CD4-positive, alpha-beta memory T cell (primary cell): ENCODE measurements around the gene SMS. TPM values are rescaled to one million over a fixed set of nuclear protein-coding genes. Genes with fewer than 3 reads are reported as not detected.

ENCODE experiments used
- CTCF ChIA-PET: fragments of 350-600 bp; sonication (Branson Sonifier 250); formaldehyde crosslinking; loops from one replicate; lab custom pipeline; 2021; ENCODE audit warnings: inconsistent platforms; ENCODE audit not compliant: partially characterized antibody; lab: Charles Lee
- POLR2A ChIA-PET: fragments of 350-600 bp; sonication (Branson Sonifier 250); formaldehyde crosslinking; loops from one replicate; lab custom pipeline; 2021; ENCODE audit not compliant: partially characterized antibody; lab: Charles Lee
- DNase-seq, 5 donors: peaks; one replicate each; pipeline versions ENCODE4 v3.0.0 to v3.0.0-alpha.2; 2020 to 2022; ENCODE audit warnings: mixed read lengths in 1 of 5
- H3K27ac ChIP-seq: one replicate; pipeline ENCODE4 v1.7.0; 2013; ENCODE audit warnings: low read depth, low read length
- H3K27me3 ChIP-seq: 2 replicates; pipeline ENCODE4 v1.7.0; 2013; ENCODE audit warnings: mild to moderate bottlenecking, low read length, moderate library complexity; ENCODE audit not compliant: insufficient read depth
- H3K36me3 ChIP-seq: 2 replicates; pipeline ENCODE4 v1.7.0; 2013; ENCODE audit warnings: mild to moderate bottlenecking, low read length, moderate library complexity; ENCODE audit not compliant: insufficient read depth
- H3K4me1 ChIP-seq: 2 replicates; pipeline ENCODE4 v1.7.0; 2013; ENCODE audit warnings: mild to moderate bottlenecking, low read length, moderate library complexity; ENCODE audit not compliant: insufficient read depth
- H3K4me3 ChIP-seq, 2 donors: one replicate each; pipeline ENCODE4 v1.7.0; 2013; ENCODE audit warnings: low read length in 2 of 2, mild to moderate bottlenecking in 1 of 2
- H3K9me3 ChIP-seq, 2 donors: one replicate each; pipeline ENCODE4 v1.7.0; 2013; ENCODE audit warnings: low read length in 2 of 2, control low read depth in 1 of 2; ENCODE audit not compliant: control insufficient read depth in 1 of 2
- H3K27ac Mint-ChIP-seq, 7 donors: one replicate each; pipeline ENCODE4 v1.8.0; 2020 to 2021; ENCODE audit warnings: mixed read lengths in 7 of 7, mild to moderate bottlenecking in 6 of 7, inconsistent platforms in 3 of 7, moderate library complexity in 3 of 7
- H3K27me3 Mint-ChIP-seq, 2 donors: one replicate each; pipeline ENCODE4 v1.8.0; 2020 to 2021; ENCODE audit warnings: mixed read lengths in 2 of 2
- H3K36me3 Mint-ChIP-seq, 2 donors: one replicate each; pipeline ENCODE4 v1.8.0; 2020 to 2021; ENCODE audit warnings: mixed read lengths in 2 of 2, inconsistent platforms in 1 of 2, mild to moderate bottlenecking in 1 of 2
- H3K4me1 Mint-ChIP-seq, 4 donors: one replicate each; pipeline ENCODE4 v1.8.0; 2020 to 2021; ENCODE audit warnings: mixed read lengths in 4 of 4, mild to moderate bottlenecking in 1 of 4
- H3K4me3 Mint-ChIP-seq, 8 donors: one replicate each; pipeline ENCODE4 v1.8.0; 2020 to 2021; ENCODE audit warnings: mixed read lengths in 8 of 8, mild to moderate bottlenecking in 7 of 8, moderate library complexity in 6 of 8, inconsistent platforms in 3 of 8
- H3K9me3 Mint-ChIP-seq, 8 donors: one replicate each; pipeline ENCODE4 v1.8.0; 2020 to 2021; ENCODE audit warnings: mixed read lengths in 8 of 8, mild to moderate bottlenecking in 5 of 8, inconsistent platforms in 3 of 8, moderate library complexity in 1 of 8
- intact Hi-C: fragments of 100-400 bp; cut with micrococcal nuclease; formaldehyde crosslinking; loops from one replicate; pipeline ENCODE4 v1.15.1; 2023
- polyA plus RNA-seq, 2 donors: library from polyadenylated mRNA; unstranded; fragments of 300-500 nt; fragmentation: Illumina TruSeq; gene quantifications; one replicate each; pipeline ENCODE4 v1.2.3, GENCODE V29; 2021
- total RNA-seq, 2 experiments: library from RNA; stranded (reverse); gene quantifications; one replicate each; pipeline ENCODE4 v1.2.3, GENCODE V29; 2021

SMS gene
- total and polyA plus RNA-seq, 4 experiments from 2014 or later, result 28.0 to 74.7 (median 39.8) TPM

DNA sequence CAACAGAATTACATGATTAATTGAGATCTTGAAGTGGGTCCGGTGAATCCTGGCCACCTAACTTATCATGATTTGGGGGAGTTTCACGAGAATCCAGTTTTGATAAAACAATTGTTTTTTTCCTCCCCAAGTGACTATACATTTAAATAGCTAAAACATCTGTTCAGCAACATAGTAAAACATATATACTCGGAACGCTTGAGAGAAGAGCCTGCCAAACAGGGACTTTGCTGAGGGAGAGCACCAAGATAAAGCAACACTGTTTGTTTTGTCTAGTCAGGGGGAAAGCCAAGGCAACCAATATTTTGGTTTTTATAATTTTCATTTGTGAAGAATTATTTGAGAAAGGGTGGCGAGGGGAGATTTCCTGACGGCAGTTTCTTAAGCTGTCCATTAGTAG lies 92.0 kb downstream of the SMS start:
- Histone ChIP-seq H3K36me3 (no peaks in the 10 kb centered on the region), H3K4me3 (no peak overlapping the region), H3K4me1 (no peaks in the 10 kb centered on the region), H3K27ac (no peak overlapping the region), H3K27me3 (no peaks in the 10 kb centered on the region), H3K9me3 (no peaks in the 10 kb centered on the region)
- Mint-ChIP-seq H3K27me3 (peaks cover 0 to 3% of the 10 kb centered on the region in 2 donors), H3K4me3 (peak overlapping the region in 4 of 8 donors; percentile 13 to 66 (median 52)), H3K9me3 (peaks cover 0 to 2% (median 0%) of the 10 kb centered on the region in 8 donors), H3K27ac (peak overlapping the region in 2 of 7 donors; percentile 11 to 47), H3K36me3 (no peaks in the 10 kb centered on the region), H3K4me1 (peaks cover 0 to 3% (median under 1%) of the 10 kb centered on the region in 4 donors)
- ChIA-PET CTCF (no interaction called here), POLR2A (no interaction called here)
- intact Hi-C loops, result no loop called here
- DNase-seq, result no peak

DNA sequence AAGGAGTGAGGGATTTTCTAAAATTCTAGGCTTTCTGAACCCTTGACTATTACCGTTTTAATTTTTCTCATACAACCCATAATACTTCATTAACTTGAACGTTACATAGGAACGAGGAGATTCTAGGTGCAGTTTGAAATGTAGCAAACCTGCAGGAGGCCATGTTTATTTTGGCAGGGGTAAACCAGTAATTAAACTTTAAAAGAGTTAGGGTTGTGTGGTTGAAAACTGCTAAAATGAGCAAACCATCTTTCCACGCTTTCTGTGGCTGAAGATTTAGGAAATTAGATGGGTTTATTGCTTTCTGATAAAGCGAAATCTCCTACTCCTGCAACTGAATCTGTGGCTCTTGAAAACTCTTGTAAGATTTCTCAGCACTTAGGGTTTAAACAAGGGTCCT lies 93.3 kb downstream of the SMS start:
- intact Hi-C loops, result no loop called here

DNA sequence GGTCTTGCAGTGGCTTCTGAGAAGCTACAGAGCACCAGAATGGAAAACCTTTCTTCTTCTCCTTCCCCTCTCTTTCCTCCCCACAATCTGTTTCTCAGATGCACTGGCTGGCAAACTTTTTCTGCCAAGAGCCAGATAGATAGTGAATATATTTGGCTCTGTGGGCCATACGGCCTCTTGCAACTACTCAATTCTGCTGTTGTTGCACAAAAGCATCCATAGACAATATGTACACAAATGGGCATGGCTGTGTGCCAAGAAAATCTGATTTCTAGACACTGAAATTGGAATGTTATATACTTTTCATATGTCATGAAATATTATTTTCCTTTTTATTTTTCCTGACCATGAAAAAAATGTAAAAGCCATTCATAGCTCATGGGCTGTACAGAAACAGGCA lies 94.7 kb downstream of the SMS start:
- no peaks in the 10 kb centered on the region for H3K9me3 Mint-ChIP-seq
- CTCF ChIA-PET, result no interaction called here
- no peak overlapping the region for H3K27ac Mint-ChIP-seq
- Histone ChIP-seq H3K36me3 (no peaks in the 10 kb centered on the region), H3K9me3 (no peaks in the 10 kb centered on the region), H3K27me3 (no peaks in the 10 kb centered on the region), H3K4me3 (no peak overlapping the region), H3K4me1 (no peaks in the 10 kb centered on the region), H3K27ac (no peak overlapping the region)
- H3K36me3 Mint-ChIP-seq, result no peaks in the 10 kb centered on the region
- no peaks in the 10 kb centered on the region for H3K4me1 Mint-ChIP-seq
- POLR2A ChIA-PET, result no interaction called here
- no peak for DNase-seq
- no peak overlapping the region for H3K4me3 Mint-ChIP-seq
- H3K27me3 Mint-ChIP-seq, result peaks cover 0 to 3% of the 10 kb centered on the region in 2 donors
- intact Hi-C loops, result no loop called here

More for the DNA sequence above, 93.3 kb downstream of the SMS start:
- DNase-seq, result no peak
- no peak overlapping the region for H3K27ac Mint-ChIP-seq
- CTCF ChIA-PET, result no interaction called here
- Histone ChIP-seq H3K27me3 (no peaks in the 10 kb centered on the region), H3K4me1 (no peaks in the 10 kb centered on the region), H3K9me3 (no peaks in the 10 kb centered on the region), H3K4me3 (no peak overlapping the region), H3K36me3 (no peaks in the 10 kb centered on the region), H3K27ac (no peak overlapping the region)
- peak overlapping the region in 2 of 8 donors; percentile 6 to 15 for H3K4me3 Mint-ChIP-seq
- H3K4me1 Mint-ChIP-seq, result peaks cover 0 to 1% (median 0%) of the 10 kb centered on the region in 4 donors
- POLR2A ChIA-PET, result no interaction called here
- H3K27me3 Mint-ChIP-seq, result peaks cover 0 to 3% of the 10 kb centered on the region in 2 donors
- no peaks in the 10 kb centered on the region for H3K36me3 Mint-ChIP-seq
- H3K9me3 Mint-ChIP-seq, result peaks cover 0 to under 1% (median 0%) of the 10 kb centered on the region in 8 donors

DNA sequence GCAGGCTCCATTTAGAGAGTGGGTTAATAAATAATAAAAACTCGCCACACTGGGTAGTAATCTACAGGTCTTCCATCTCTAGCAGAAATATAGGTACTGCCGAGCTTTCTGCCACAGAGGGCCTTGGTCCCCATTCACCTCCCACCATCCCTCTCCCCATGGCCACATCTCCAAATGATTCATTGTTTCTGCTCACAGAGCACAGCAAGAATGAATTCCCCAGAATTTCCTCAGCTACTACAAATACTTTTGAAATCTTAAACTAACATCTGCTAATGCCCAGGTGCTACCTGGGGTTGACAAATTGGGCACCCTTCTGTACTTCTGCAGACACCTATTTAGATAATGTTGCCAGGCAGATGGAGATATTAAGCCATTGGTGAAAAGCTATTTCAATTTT lies 96.7 kb downstream of the SMS start:
- Mint-ChIP-seq H3K36me3 (no peaks in the 10 kb centered on the region), H3K4me3 (no peak overlapping the region), H3K9me3 (no peaks in the 10 kb centered on the region), H3K27ac (no peak overlapping the region), H3K27me3 (peaks cover 0 to 3% of the 10 kb centered on the region in 2 donors), H3K4me1 (no peaks in the 10 kb centered on the region)
- Histone ChIP-seq H3K27ac (no peak overlapping the region), H3K4me3 (no peak overlapping the region), H3K36me3 (no peaks in the 10 kb centered on the region), H3K27me3 (no peaks in the 10 kb centered on the region), H3K9me3 (no peaks in the 10 kb centered on the region), H3K4me1 (no peaks in the 10 kb centered on the region)
- ChIA-PET CTCF (interaction anchor here (1.8 kb wide), 1 partner anchor 52 kb away, joined by 7 read pairs; no protein-coding TSS in a partner anchor), POLR2A (no interaction called here)
- intact Hi-C loops, result no loop called here
- DNase-seq, result no peak

DNA sequence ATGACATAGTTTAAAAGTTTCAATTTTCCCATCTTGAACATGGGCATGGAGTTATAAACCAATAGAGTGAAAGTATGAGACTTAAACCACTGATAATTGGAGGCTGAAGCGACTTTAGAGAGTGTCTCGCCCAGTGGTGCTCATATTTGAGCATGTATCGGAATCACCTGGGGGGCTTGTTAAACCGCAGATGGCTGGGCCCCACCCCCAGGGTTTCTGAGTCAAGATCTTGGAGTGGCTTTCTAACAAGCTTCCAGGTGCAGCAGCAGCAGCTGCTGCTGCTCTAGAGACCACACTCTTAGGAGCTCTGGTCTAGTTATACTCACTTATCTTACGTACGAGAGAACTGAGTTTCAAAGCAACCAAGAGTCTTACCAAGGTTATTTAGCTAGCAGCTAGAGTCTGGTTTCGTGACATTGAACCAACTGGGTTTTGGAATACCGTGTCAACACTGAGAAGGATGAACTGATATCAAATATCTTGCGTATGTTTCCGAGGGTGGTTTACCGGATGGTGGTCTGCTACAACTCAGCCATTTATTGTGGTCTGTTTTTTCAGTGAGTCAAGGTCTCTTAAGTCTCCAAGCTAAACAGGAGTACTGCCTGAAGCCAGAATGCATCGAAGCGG lies 97.5 kb downstream of the SMS start:
- no peak overlapping the region for H3K27ac ChIP-seq
- Mint-ChIP-seq H3K27ac (peak overlapping the region in 1 of 7 donors; percentile 42), H3K36me3 (no peaks in the 10 kb centered on the region), H3K9me3 (no peaks in the 10 kb centered on the region), H3K27me3 (peaks cover 0 to 3% of the 10 kb centered on the region in 2 donors), H3K4me3 (peak overlapping the region in 4 of 8 donors; percentile 15 to 39 (median 26)), H3K4me1 (no peaks in the 10 kb centered on the region)
- no peaks in the 10 kb centered on the region for H3K36me3 ChIP-seq
- H3K4me1 ChIP-seq, result no peaks in the 10 kb centered on the region
- no peak overlapping the region for H3K4me3 ChIP-seq
- ChIA-PET POLR2A (no interaction called here), CTCF (interaction anchor here (1.8 kb wide), 1 partner anchor 53 kb away, joined by 7 read pairs; no protein-coding TSS in a partner anchor)
- no peak for DNase-seq
- intact Hi-C loops, result no loop called here
- H3K27me3 ChIP-seq, result no peaks in the 10 kb centered on the region
- H3K9me3 ChIP-seq, result no peaks in the 10 kb centered on the region

DNA sequence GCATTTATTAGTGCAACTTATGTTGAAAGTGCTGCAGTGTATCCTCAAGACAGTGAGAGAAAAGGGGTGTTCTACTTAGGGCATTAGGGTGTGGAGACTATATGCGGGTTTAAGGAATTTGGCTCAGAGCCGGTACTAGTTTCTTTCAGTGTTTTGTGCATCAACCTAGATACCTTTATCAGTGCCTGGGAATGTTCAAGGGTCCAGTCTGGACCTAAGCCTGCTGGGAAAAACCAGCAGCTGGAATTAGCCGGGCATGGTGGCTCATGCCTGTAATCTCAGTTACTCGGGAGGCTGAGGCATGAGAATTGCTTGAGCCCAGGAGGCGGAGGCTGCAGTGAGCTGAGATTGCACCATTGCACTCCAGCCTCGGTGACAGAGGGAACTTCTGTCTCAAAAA lies 99.0 kb downstream of the SMS start:
- Mint-ChIP-seq H3K4me1 (no peaks in the 10 kb centered on the region), H3K27me3 (peaks cover 0 to 3% of the 10 kb centered on the region in 2 donors), H3K36me3 (no peaks in the 10 kb centered on the region), H3K4me3 (no peak overlapping the region), H3K27ac (no peak overlapping the region), H3K9me3 (no peaks in the 10 kb centered on the region)
- Histone ChIP-seq H3K9me3 (no peaks in the 10 kb centered on the region), H3K4me1 (no peaks in the 10 kb centered on the region), H3K36me3 (no peaks in the 10 kb centered on the region), H3K4me3 (no peak overlapping the region), H3K27ac (no peak overlapping the region), H3K27me3 (no peaks in the 10 kb centered on the region)
- no peak for DNase-seq
- intact Hi-C loops, result no loop called here
- POLR2A ChIA-PET, result no interaction called here
- CTCF ChIA-PET, result no interaction called here

DNA sequence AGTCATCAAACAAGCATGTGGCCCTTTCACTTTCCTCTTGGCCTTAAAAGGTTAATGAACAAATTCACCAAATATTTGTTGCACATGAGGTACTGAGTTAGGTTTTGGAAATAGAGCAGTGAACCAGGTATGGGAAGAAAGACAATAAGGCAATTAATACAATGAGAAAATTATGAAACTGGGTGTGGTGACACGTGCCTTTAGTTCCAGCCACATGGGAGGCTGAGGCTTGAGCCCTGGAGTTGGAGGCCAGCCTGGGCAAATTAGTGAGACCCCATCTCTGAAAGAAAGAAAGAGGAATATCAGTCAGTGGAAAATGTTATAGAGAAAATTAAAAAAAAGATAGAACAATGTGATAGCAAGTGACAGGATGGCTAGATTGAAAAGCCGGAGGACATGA lies 99.7 kb downstream of the SMS start:
- H3K9me3 Mint-ChIP-seq, result no peaks in the 10 kb centered on the region
- CTCF ChIA-PET, result no interaction called here
- peak overlapping the region in 1 of 8 donors; percentile 3 for H3K4me3 Mint-ChIP-seq

More for the DNA sequence above, 99.7 kb downstream of the SMS start:
- intact Hi-C loops, result no loop called here
- Histone ChIP-seq H3K4me1 (no peaks in the 10 kb centered on the region), H3K36me3 (no peaks in the 10 kb centered on the region), H3K9me3 (no peaks in the 10 kb centered on the region), H3K4me3 (no peak overlapping the region), H3K27ac (no peak overlapping the region), H3K27me3 (no peaks in the 10 kb centered on the region)
- DNase-seq, result no peak
- Mint-ChIP-seq H3K36me3 (no peaks in the 10 kb centered on the region), H3K4me1 (no peaks in the 10 kb centered on the region), H3K27ac (no peak overlapping the region), H3K27me3 (peaks cover 0 to 3% of the 10 kb centered on the region in 2 donors)
- POLR2A ChIA-PET, result no interaction called here
